ENCODE results near the gene CCDC51. TPM values are rescaled to one million over a fixed set of nuclear protein-coding genes. Genes with fewer than 3 reads are reported as not detected.

The CCDC51 gene
- polyA plus RNA-seq, 1 donor (not counting 4 experiments of a cell fraction or from before 2014, with no cell fraction given), result 27.9 TPM

- Histone ChIP-seq H3K4me3 (ENCODE audit: control insufficient read depth in 2 of 3, extremely low read depth in 1 of 3, insufficient read depth in 2 of 3, low read depth in 1 of 3, low read length in 3 of 3) (no peak overlapping the region), H3K36me3 (ENCODE audit: control insufficient read depth in 2 of 2, extremely low read depth in 1 of 2, insufficient read depth in 2 of 2, low read length in 2 of 2) (peaks cover 25 to 49% of the 10 kb centered on the region in 2 experiments), H3K4me2 (ENCODE audit: control insufficient read depth, extremely low read depth, insufficient read depth, low read depth, low read length) (no peak overlapping the region), H3K4me1 (ENCODE audit: control insufficient read depth, extremely low read depth, insufficient read depth, low read length) (peaks cover 2% of the 10 kb centered on the region), H3K27ac (ENCODE audit: control insufficient read depth, insufficient read depth, low read length) (no peak overlapping the region), H3K27me3 (ENCODE audit: control insufficient read depth, extremely low read depth, insufficient read depth, low read length) (no peaks in the 10 kb centered on the region), H3K9me1 (ENCODE audit: control insufficient read depth, extremely low read depth, insufficient read depth, low read length) (no peaks in the 10 kb centered on the region), H3K79me2 (ENCODE audit: control insufficient read depth, insufficient read depth, low read length) (no peaks in the 10 kb centered on the region), H3K9me3 (ENCODE audit: control insufficient read depth, low read depth, low read length) (no peaks in the 10 kb centered on the region), H2AFZ (ENCODE audit: control insufficient read depth, low read length) (no peak overlapping the region), H4K20me1 (ENCODE audit: control insufficient read depth, extremely low read depth, insufficient read depth, low read length) (no peaks in the 10 kb centered on the region), H3K9ac (ENCODE audit: control insufficient read depth, extremely low read depth, insufficient read depth, low read length) (no peak overlapping the region)
- no peak for TF ChIP-seq CTCF (optimal IDR thresholded peaks at IDR 0.05 in 1 of 3, IDR thresholded peaks at IDR 0.05 in 1 of 3, conservative IDR thresholded peaks at IDR 0.05 in 1 of 3; ENCODE audit: extremely low read depth in 1 of 3, insufficient read depth in 2 of 3, low read length in 3 of 3)
- no peak for TF ChIP-seq EZH2 (IDR thresholded peaks at IDR 0.05; ENCODE audit: low read length)
- dilution Hi-C loops (cut with MboI; ENCODE audit: extremely low pct_ligation_motif_present, low sequenced_read_pairs), result no loop called here
- DNase-seq (ENCODE audit: low read depth, low spot score), result no peak
- FAIRE-seq, result no peak
Observed at GRCh38 chr3:48456456-48456855, 16.5 kb upstream of the CCDC51 start.

- dilution Hi-C loops (cut with MboI; ENCODE audit: extremely low pct_ligation_motif_present, low sequenced_read_pairs), result no loop called here
- DNase-seq (ENCODE audit: low read depth, low spot score), result no peak
- Histone ChIP-seq H3K4me2 (ENCODE audit: control insufficient read depth, extremely low read depth, insufficient read depth, low read depth, low read length) (no peak overlapping the region), H3K9me1 (ENCODE audit: control insufficient read depth, extremely low read depth, insufficient read depth, low read length) (no peaks in the 10 kb centered on the region), H3K79me2 (ENCODE audit: control insufficient read depth, insufficient read depth, low read length) (peaks cover 19% of the 10 kb centered on the region), H3K36me3 (ENCODE audit: control insufficient read depth in 2 of 2, extremely low read depth in 1 of 2, insufficient read depth in 2 of 2, low read length in 2 of 2) (peaks cover 14 to 27% of the 10 kb centered on the region in 2 experiments), H3K9me3 (ENCODE audit: control insufficient read depth, low read depth, low read length) (no peaks in the 10 kb centered on the region), H4K20me1 (ENCODE audit: control insufficient read depth, extremely low read depth, insufficient read depth, low read length) (no peaks in the 10 kb centered on the region), H3K27ac (ENCODE audit: control insufficient read depth, insufficient read depth, low read length) (no peak overlapping the region), H3K4me3 (ENCODE audit: control insufficient read depth in 2 of 3, extremely low read depth in 1 of 3, insufficient read depth in 2 of 3, low read depth in 1 of 3, low read length in 3 of 3) (no peak overlapping the region), H3K9ac (ENCODE audit: control insufficient read depth, extremely low read depth, insufficient read depth, low read length) (no peak overlapping the region), H3K4me1 (ENCODE audit: control insufficient read depth, extremely low read depth, insufficient read depth, low read length) (peaks cover 12% of the 10 kb centered on the region), H3K27me3 (ENCODE audit: control insufficient read depth, extremely low read depth, insufficient read depth, low read length) (no peaks in the 10 kb centered on the region), H2AFZ (ENCODE audit: control insufficient read depth, low read length) (no peak overlapping the region)
- TF ChIP-seq EZH2 (IDR thresholded peaks at IDR 0.05; ENCODE audit: low read length), result no peak
- TF ChIP-seq CTCF (optimal IDR thresholded peaks at IDR 0.05 in 1 of 3, IDR thresholded peaks at IDR 0.05 in 1 of 3, conservative IDR thresholded peaks at IDR 0.05 in 1 of 3; ENCODE audit: extremely low read depth in 1 of 3, insufficient read depth in 2 of 3, low read length in 3 of 3), result no peak
- no peak for FAIRE-seq
Observed at GRCh38 chr3:48451270-48451669, 11.4 kb upstream of the CCDC51 start.

All from keratinocyte (primary cell).